AG10803 (cell line): ENCODE measurements around the gene BABAM2.
A peak's percentile ranks its signal among the peaks of the same experiment; 100 is the strongest.
"Not testable (repeated sequence)": the region's sequence is repeated elsewhere in the genome, so short reads cannot be mapped to it uniquely, and the experiment has no call there.

Experiments used
- DNase-seq: peaks from one replicate; pipeline ENCODE4 v3.0.0; 2010; ENCODE audit warnings: low read depth
- H3K4me3 ChIP-seq: 2 replicates; pipeline ENCODE4 v1.5.1; 2011; ENCODE audit warnings: mild to moderate bottlenecking, low read length, control low read depth
- TF ChIP-seq, protein P1 (sequence below): conservative IDR thresholded peaks from 2 replicates; pipeline ENCODE4 v1.5.1; 2011; ENCODE audit warnings: mild to moderate bottlenecking, low read length, control low read depth, inconsistent platforms

The BABAM2 gene

DNA sequence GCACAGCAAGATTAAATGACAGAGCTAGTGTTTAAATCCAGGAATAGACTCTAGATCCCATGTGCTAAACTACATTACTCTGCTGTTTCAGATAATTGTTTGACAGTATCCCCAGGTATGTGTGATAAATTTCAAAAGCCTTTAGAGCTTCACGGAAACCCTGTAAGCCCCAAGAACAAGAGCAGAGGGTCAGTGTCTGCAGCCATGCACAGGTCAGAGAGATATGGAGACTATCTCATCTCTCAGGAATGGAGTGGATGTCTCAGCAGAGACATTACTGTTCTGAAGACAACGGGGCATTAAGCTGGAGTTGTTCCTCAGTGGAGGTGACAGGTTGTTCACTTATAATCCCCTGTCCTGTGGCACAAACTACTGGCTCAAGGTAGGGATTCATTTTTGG, 363.0 kb downstream of the BABAM2 start:
- no peak for DNase-seq
- TF ChIP-seq, protein P1, sequence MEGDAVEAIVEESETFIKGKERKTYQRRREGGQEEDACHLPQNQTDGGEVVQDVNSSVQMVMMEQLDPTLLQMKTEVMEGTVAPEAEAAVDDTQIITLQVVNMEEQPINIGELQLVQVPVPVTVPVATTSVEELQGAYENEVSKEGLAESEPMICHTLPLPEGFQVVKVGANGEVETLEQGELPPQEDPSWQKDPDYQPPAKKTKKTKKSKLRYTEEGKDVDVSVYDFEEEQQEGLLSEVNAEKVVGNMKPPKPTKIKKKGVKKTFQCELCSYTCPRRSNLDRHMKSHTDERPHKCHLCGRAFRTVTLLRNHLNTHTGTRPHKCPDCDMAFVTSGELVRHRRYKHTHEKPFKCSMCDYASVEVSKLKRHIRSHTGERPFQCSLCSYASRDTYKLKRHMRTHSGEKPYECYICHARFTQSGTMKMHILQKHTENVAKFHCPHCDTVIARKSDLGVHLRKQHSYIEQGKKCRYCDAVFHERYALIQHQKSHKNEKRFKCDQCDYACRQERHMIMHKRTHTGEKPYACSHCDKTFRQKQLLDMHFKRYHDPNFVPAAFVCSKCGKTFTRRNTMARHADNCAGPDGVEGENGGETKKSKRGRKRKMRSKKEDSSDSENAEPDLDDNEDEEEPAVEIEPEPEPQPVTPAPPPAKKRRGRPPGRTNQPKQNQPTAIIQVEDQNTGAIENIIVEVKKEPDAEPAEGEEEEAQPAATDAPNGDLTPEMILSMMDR = no peak

GRCh38 chr2:28255231-28255630, 364.7 kb downstream of the BABAM2 start:
- not testable (repeated sequence) for DNase-seq

More for the DNA sequence above, 363.0 kb downstream of the BABAM2 start:
- H3K4me3 ChIP-seq = no peak overlapping the region

GRCh38 chr2:28257182-28257581, 366.7 kb downstream of the BABAM2 start:
- no peak overlapping the region for H3K4me3 ChIP-seq
- no peak for DNase-seq
- TF ChIP-seq, protein P1 = no peak

More at GRCh38 chr2:28255231-28255630, 364.7 kb downstream of the BABAM2 start:
- H3K4me3 ChIP-seq = not testable (repeated sequence)

DNA sequence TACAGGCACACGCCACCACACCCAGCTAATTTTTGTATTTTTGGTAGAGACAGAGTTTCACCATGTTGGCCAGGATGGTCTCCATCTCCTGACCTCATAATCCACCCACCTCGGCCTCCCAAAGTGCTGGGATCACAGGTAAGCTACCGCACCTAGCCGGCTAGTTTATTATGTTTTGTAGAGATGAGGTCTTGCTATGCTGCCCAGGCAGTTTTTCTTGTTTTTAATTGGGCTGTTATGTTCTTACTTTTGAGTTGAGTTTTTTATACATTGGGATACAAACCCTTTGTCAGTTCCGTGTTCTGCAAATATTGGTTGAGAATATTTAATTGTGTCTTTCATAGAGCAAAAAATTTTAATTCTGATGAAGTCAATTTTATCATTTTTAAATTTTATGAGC, 368.7 kb downstream of the BABAM2 start:
- H3K4me3 ChIP-seq, DNase-seq: not testable (repeated sequence)

DNA sequence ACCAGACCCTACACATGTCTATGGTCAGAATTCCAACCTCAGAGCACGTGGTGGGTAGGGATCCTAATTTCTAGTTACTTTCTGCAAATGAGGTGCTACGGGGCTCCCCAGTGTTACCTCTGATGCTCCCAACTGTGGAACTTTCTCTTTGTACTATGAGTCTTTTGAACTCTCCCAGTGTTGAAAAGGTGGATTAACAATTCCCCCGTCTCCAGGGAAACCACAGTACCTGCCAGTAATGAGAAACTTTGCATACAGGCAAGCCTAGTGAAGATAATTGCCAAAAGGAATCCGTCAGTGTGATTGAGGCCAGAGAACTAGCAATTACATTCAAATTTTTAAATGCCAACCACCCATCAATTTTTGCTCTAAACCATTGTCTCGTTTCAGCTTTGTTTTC, 373.2 kb downstream of the BABAM2 start:
- H3K4me3 ChIP-seq = no peak overlapping the region
- DNase-seq = no peak
- TF ChIP-seq, protein P1 = no peak

- TF ChIP-seq, protein P1 = no peak
- DNase-seq = no peak
- no peak overlapping the region for H3K4me3 ChIP-seq
Observed at GRCh38 chr2:28267282-28267681, 376.8 kb downstream of the BABAM2 start.

DNA sequence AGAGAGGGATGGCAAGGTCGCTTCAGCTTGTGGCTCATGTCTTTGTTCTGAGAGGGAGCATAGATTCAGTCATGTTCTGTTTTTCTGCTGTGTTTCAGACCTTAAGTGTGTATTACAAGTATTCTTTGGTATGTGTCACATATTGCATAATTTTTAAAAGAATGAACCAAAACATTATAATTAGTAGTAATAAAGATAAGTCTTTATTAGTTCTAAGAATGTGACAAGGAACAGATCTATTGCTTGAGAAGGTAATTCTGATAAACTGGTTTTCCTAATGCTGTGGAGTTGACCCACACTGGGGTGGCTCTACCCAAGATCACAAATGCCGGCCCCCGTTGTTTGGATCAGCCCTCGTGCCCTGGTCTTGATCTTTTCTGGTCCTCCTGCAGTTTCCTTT, 377.9 kb downstream of the BABAM2 start:
- peak; percentile 53 for DNase-seq
- TF ChIP-seq, protein P1 = no peak
- no peak overlapping the region for H3K4me3 ChIP-seq

DNA sequence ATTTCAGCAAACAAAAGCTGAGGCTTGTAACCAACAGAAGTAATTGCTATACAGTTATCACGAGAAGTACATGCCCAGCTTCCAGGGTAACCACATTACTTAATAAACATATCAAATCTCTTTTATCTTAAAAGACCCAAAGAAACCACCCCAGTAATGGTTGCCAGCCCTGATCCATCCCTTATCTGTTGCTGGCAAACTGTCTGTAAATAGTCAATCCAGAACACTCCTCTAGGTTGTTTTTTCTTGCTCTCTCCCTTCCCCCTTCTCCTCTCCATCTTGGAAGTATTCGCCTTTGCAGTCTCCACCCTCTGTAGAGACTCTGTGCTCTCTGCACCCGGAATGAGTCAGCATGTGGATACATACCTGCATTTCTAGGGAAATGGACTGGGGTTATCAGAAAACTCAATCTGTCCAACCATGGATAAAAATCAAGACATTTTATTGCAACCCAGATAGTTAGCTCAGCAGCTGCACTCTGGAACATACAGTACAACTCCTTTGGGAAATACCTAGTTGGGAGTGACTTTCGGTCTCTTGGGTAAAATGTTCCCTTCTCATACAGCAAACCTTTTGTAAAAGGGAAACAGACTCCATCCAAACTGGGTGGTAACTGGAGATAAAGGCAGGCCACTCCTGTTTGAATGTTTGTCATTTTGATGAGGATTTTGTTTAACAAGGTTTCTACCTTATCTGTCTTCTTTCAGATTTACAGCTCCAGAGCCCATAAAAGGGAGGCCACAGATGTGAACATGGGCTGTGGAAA, 378.7 kb downstream of the BABAM2 start:
- TF ChIP-seq, protein P1 = no peak
- no peak overlapping the region for H3K4me3 ChIP-seq
- no peak for DNase-seq
